Stimulated activated CD4-positive, alpha-beta T cell treated with anti-CD3 and anti-CD28 coated beads, TNF-alpha, amount 100 ng/mL, for 4 hours (primary cell): ENCODE data around the gene AGK.
"Not testable (repeated sequence)": the region's sequence is repeated elsewhere in the genome, so short reads cannot be mapped to it uniquely, and the experiment has no call there.

Experiments
- DNase-seq, 3 experiments: peaks; one replicate each; pipeline ENCODE4 v3.0.0-alpha.2; 2020; ENCODE audit warnings: low read depth in 3 of 3

AGK gene

DNA sequence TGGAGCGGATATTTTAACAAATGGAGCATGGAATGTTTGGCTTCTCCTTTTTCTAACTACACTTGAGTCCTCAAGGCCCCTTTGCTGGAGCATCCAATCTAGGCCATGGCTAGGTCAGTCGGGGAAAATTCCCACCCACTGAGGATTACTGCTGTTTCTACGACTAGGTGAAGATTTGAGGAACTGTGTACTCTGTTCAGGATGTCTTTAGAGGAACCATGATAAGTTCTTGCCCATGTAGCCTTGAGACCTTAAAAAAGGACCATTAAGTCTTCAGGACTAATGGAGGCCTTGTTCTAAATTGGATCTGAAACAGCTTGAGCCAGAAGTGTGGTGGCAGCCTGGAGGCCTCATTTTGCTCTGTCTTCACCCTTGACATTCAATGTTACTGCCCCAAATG lies 6.2 kb downstream of the AGK start:
- DNase-seq, result no peak

DNA sequence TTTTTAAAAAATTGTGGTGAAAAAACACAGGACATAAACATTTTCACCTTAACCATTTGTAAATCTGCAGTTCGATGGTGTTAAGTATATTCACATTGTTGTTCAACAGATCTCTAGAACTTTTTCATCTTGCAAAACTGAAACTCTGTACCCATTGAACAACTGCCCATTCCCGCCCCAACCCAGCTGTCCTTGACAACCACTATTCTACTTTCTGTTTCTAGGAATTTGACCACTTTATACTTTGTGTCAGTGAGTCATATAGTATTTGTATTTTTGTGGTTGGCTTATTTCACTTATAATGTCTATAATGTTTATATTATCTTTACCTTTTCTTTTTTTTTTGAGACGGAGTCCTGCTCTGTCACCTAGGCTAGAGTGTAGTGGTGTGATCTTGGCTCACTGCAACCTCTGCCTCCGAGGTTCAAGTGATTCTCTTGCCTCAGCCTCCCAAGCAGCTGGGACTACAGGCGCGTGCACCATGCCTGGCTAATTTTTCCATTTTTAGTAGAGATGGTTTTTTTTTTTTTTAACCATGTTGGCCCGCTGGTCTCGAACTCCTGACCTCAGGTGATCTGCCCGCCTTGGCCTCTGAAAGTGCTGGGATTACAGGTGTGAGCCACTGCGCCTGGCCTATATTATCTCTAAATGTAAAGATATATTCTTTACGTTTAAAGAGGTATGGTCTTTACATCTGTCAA lies 6.8 kb downstream of the AGK start:
- not testable (repeated sequence) for DNase-seq

DNA sequence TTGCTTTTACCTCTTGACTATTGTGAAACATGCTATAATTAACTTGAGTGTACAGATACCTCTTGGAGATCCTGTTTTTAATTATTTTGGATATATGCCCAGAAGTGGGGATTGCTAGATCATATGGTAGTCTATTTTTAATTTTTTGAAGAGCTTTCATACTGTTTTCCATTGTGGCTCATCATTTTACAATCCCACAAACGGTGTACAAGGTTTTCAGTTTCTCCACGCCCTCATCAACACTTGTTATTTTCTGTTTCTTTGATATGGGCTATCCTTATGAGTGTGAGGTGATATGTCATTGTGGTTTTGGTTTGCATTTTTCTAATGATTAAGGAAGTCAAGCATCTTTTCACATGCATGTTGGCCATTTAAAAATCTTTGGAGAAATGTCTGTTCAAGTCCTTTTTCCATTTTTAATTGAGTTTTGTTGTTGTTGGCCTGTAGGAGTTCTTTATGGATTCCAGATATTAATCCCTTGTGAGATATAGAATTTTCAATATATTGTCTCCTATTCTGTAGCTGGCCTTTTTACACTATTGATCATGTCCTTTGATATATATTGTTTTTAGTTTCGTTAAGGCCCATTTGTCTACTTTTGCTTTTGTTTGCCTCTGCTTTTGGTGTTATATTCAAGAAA lies 7.5 kb downstream of the AGK start:
- no peak for DNase-seq

DNA sequence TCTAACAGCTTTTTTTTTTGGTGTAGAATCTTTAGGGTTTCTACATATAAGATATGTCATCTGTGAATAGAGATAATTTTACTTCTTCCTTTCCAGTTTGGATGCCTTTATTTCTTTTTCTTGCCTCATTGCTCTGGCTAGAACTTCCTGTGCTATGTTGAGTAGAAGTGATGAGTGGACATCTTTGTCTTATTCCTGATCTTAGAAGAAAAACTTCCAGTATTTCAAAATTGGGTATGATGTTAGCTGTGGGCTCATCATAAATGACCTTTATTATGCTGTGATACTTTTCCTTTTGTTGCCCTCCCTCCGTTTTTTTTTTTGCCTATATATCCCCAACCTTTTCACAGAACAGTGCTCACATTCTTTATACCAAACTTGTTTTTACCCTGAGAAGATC lies 8.8 kb downstream of the AGK start:
- no peak for DNase-seq

DNA sequence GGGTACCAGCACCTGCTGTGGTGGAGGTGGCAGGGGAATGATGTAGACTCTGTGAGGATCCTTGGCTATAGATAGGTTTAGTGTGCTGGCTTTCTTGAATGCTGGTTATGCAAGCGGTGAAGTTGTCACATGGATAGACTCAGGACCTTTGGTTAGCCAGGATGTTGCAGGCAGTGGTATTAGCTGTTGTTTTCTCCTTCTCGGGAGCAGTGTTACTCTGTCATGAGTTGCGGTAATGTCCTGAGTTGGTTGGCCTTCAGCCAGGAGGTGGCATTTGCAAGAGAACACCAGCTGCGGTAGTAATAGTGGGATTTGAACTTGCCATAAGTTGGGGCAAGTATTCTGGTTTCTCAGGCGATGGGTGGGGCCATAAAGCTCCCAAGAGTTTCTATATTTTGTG lies 10.8 kb downstream of the AGK start:
- no peak for DNase-seq

DNA sequence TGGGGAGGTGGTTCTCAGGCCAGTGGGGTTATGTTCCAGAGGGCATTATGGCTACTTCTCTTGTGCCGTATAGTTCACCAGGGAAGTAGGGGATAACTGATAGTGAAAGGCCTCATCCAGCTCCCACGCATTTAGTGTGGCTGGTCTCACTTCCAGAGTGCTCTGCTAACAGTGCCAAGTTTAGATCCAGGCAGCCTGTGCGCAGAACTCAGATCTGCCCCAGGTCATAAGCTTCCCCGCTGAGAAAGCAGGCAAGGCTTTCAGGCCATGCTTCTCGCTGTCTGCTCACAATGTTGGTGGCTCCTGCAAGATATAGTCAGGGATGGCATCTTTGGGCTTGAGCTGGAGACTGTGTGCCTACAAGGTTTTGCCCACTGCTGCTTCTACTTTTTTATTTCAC lies 11.3 kb downstream of the AGK start:
- no peak for DNase-seq

DNA sequence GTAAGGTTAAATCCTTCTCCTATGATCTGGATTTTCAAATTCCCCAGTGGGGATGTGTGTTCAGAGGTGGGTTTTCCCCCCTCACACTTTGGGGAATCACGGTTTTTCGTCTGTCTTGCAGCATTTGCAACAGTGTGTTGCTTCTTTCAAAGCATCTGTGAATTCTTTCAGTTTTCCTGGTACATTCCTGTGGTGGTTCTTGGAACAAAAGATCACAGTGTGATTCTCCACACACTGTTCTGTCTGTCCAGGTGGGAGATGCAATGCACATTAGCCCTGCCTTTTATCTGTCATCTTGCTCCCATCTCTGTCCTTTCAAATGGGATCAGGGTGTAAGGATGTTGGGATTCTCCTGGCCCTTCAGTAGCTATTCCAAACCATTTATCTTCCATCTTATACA lies 11.8 kb downstream of the AGK start:
- no peak for DNase-seq

DNA sequence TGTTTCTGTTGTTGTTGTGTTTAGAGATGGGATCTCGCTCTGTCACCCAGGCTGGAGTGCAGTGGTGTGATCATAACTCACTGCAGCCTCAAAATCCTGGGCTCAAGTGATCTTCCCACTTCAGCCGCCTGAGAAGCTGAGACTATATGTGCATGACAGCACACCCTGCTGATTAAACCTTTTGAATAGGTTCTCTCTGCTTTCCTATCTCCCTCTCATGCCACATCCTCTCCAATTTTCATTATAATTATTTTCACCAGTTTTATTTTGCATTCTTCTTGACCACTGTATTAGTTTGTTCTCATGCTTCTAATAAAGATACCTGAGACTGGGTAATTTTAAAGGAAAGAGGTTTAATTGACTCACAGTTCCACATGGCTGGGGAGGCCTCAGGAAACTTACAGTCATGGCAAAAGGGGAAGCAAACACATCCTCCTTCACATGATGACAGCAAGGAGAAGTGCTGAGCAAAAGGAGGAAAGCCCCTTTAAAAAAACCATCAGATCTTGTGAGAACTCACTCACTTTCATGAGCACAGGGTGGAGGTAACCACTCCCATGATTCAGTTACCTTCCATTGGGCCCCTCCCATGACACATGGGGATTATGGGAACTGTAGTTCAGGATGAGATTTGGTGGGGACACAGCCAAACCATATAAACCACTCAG lies 12.9 kb downstream of the AGK start:
- no peak for DNase-seq

DNA sequence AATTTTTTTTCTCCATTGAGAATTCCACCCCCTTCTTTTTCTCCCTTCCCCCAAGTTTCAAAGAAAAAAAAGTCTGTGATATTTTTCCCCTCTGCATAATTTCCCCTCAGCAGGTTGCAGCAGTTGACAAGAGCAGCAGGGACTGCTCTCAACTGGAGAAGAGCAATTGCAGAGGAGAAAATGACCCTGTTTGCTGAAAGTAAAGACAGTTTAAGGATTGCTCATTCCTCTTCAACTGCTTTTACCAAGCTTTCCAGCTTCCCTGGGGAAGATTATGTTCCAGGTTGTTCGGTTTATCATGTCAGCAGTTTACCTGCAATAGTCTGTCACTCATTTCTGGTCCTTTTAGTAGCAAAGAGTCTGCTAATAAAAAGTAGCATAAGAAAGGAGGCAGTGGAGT lies 16.2 kb downstream of the AGK start:
- DNase-seq, result no peak

DNA sequence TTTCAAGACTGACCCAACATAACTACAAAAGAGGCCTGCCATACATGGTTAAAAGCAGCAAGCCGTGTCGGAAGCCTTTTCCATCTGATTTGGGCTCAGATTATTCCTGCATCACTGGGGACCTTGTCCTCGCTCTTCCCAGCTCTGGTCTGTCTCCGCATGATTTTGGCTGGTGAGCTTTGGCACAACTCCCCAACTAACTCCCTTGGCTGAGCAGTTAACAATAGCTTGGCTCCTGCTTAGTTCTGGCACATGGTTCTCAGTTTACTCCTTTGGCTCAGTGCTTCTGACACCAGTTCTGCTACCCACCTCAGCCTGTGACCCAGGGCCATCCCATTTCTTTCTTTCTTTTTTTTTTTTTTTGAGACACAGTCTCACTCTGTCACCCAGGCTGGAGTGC lies 17.0 kb downstream of the AGK start:
- DNase-seq, result no peak

DNA sequence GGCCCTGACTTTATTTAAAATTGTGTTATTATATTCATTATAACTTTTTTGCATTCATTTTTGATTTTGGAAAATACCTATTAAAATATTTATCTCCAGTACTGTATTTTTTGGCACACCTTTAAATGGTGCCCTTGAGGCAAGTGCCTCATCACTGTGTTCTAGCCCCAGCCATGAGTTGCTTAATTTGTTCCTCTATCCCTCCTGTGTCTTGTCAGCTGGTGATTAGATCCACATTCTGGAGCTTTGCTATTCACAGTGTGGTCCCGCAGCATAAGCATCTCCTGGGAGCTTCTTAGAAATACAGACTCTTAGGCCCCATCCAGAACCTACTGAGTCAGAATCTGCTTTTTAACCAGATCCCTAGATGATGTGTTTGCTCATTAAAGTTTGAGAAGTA lies 19.8 kb downstream of the AGK start:
- no peak for DNase-seq

DNA sequence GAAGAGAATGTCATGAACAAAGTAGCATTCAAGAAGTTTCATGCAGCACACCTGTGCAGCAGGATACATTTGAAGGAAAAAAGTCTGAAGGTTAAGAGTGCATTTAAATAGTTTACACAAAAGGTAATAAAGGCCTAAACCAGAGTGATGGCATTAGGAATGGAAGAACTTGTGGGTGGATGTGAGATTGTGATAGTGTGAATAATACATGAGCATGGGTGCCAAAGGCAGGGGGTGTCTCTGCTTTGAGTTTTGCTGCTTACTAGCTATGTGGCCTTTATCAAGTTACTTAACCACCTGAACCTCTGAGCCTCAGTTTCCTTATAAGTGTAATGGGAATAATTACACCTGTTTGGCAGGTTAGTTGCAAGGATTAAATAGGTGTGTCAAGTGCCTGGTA lies 21.0 kb downstream of the AGK start:
- DNase-seq, result no peak

DNA sequence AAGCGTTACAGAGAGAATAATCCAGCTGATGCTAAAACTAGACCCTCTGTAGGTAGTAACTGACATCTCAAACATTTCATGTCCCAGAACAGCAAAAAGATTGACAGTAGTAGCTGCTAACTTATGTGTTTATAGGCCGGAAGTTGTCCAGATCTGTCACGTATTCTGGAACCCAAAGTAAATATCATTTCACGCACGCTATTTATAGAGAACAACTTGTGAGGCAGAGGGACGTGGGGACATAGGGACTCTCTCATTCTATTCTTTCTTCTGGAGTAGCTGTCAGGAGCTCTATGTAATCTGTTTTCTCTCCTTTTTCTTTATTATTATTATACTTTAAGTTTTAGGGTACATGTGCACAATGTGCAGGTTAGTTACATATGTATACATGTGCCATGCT lies 22.3 kb downstream of the AGK start:
- no peak for DNase-seq

DNA sequence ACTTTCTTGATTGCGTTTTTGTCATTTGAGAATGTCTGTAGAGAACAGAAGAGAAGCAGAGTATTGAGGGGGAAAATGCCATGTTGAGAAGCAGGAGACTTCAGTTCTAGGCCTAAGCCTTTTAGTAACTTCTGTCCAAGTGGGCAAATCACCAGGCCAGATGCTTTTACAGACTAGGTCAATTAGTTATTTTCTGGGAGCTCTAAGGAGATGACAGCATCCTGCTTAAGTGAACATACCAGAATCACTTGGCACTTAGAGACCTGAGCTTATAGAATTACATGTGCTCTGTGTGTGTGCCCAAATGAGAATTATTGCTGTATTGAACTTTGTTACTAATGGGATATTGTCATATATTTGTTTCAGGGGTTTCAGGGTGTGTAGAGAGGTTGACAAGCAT lies 24.0 kb downstream of the AGK start:
- DNase-seq, result no peak

DNA sequence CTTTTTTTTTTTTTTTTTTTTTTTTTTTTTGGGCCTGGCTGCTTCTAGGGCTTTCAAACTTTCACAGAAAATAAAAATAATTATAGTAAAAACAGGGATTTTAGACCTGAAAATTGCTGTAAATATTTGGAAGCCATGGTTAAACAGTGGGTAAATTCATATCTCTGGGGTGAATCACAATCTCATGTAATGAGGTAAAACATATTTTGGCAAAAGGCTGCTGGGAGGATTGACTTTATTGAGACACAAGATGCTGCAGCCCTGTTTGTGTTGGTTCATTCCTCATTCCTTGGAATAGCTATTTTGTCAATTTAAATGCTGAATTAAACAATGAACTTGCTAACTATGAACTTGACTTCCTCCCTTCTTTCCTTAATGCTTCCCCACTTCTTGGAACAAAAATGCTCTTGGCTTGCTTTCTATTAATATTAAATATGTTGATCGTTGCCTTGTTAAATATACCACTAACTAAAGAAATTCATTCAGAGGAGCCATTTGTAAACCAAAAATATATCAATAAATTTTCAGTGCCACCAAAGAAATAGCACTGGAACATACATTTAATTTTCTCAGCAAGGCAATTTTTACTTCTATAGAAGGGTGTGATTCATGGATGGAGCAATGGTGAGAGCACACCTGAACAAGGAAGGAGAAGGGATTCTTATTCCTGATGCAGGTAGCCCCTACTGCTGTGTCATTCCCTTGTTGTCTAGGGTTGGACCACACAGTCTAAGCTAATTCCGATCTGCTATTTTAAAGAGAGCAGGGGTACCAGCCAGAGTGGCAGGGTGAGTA lies 24.6 kb downstream of the AGK start:
- DNase-seq, result no peak

DNA sequence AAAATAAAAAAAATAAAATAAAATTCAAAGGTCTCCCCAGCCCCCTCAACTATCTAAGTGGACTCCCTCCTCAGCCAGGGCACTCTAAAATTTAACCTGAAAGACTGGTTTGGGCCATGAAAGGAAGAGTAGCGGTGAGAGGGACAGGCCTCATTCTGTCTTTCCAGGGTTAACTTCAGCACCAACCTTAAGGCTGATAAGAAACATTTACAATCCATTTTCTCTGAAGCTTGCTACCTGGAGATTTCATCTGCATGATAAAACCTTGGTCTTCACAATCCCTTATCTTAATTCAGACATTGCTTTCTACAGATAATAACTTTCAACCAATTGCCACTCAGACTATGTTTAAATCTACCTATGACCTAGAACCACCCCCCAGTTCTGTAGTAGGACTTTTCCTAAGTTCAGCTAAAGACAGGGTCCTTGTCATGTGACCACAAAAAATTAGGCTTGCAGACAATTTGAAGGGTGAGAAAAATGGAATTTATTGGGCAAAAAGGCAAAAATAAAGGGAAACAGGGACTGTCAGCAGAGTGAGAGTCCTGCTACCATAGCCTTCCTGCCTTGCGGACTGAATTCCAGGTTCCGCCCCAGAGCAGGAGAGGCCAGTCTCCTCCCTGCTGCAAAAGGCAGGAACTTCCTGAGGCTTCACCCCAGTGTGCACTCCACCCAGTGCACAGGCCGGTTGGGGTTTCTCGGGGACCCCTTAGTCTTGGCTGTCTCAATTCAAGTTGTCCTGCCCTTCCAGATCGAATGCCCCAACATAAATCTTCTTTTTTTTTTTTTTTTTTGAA lies 26.0 kb downstream of the AGK start:
- no peak for DNase-seq

DNA sequence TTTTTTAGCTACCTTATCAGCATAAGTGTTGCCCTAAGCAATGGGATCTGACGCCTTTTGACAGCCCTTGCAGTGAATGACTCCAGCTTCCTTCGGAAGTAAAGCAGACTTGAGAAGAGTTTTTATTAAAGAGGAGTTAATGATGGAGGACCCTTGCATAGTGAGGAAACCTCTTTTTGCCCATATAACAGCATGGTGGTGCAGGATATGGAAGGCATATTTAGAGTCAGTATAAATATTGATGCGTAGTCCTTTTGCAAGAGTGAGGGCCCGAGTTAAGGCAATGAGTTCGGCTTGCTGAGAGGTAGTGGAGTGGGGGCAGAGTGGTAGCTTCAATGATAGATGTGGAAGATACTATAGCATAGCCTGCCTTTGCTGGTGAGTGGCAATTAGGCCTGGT lies 28.7 kb downstream of the AGK start:
- not testable (repeated sequence) for DNase-seq

DNA sequence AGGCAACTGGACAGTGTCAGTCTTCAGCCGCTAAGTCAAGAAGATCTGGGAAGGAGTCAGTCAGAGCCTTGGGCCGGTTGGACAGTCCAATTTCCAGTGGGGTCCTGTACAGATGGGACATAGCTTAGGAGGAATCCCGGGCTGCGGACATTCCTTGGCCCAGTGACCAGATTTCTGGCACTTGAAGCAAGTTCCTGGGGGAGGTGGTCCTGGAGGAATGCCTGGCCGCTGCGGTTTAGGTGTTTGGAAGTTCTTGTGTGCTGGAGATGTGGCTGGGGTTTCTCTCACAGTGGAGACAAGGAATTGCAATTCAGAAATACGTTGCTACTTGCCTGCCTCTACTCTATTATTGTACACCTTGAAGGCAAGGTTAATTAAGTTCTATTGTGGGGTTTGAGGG lies 30.9 kb downstream of the AGK start:
- DNase-seq, result not testable (repeated sequence)

DNA sequence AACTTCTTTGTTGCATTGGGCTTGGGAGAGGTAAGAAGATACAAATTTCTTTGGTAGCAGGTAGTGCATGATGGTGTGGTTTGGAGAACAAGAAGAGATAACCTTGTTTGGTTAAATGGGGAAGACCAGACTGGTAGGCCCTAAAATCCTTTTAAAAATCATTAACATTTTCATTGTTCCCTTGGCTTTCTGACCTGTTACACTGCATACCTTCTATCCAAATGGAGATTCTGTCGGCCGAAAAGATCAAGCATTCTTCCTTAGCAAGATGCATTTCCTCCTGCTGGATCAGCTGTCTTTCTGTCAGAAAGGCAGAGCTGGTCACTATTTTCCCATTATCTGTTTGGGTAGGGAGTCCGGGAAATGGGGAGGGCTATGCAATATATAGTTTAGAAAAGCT lies 33.7 kb downstream of the AGK start:
- no peak for DNase-seq

DNA sequence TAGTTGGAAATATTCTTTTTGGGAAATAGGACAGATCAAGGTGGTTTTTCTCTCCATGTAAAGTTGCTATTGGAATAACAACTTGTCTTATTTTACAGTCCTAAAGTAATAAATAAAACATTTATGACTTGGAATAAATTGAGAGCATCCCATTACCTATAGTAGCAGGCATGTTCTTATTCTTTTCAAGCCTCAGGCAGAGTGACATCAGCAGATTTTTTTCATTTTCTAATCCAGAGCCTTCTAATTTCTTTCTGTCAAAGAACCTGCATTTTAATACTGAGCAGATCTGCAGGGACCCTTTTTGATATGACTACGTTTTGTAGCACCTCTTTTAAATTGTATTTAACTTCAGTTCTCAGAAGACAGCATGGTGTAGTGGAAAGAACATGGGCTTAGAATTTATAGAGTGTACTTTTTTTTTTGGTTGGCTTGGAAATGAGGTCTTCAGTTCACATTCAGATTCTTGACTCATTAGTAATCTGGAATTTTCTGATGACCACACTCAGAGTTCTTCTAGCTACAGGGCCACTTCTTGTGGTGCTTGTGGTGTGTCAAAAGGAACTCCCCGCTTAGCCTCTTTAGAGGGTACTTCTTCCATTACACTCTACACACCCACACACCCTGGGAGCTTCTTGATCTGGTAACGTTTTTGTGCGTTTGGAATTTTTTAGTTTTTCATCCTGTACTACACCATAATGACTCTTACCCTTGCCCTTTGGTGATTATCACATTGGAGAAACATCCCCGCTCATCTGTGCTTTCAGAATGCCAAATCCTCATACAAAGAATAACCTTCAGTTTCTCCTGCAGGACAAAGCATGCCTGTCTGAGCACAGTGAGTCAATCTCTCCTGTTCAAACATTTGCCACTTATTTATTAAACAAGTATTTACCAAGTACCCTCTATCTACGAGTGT lies 34.6 kb downstream of the AGK start:
- no peak for DNase-seq

DNA sequence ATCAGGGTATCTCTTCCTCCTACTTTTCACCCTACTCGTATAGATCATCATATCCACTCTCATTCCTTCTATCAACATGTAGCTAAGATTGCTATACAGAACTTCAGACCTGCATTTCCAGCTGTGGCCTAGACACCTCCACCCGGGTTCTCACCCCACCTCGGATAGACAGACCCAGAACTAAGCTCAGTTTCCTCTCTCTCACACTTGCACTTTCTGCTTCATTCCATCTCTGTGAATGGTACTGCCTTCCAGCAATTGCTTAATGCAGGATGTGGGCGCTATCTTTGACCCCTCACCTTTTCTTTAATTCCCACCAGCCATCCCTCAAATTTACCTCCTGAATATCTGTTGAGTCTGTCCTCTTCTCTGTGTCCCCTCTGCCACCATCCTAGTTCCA lies 35.7 kb downstream of the AGK start:
- no peak for DNase-seq
